ENCODE results near the gene GNAQ. TPM values are rescaled to one million over a fixed set of nuclear protein-coding genes. Genes with fewer than 3 reads are reported as not detected.

GNAQ gene
- total and polyA plus RNA-seq, 2 donors (not counting 1 experiment from before 2014, with no cell fraction given), result 0.60 to 1.4 TPM

- H3K27ac ChIP-seq (ENCODE audit: low read length in 2 of 2), result no peak overlapping the region
- H3K9me3 ChIP-seq (ENCODE audit: control extremely low read depth in 1 of 3, control insufficient read depth in 2 of 3, insufficient read depth in 1 of 3, low read length in 2 of 3), result no peaks in the 10 kb centered on the region
- no peak overlapping the region for H2AFZ ChIP-seq (ENCODE audit: insufficient read depth, low read depth, low read length, poor library complexity, severe bottlenecking)
- no peaks in the 10 kb centered on the region for H3K27me3 ChIP-seq (replicated peaks in 1 of 4; ENCODE audit: control extremely low read depth in 1 of 4, control insufficient read depth in 3 of 4, insufficient read depth in 4 of 4, low read length in 3 of 4)
- no peaks in the 10 kb centered on the region for H3K4me1 ChIP-seq (ENCODE audit: control insufficient read depth in 2 of 2, insufficient read depth in 2 of 2, low read length in 2 of 2)
- no peaks in the 10 kb centered on the region for H3K79me2 ChIP-seq (ENCODE audit: control insufficient read depth, insufficient read depth, low read length)
- Mint-ChIP-seq H3K9me3 (ENCODE audit: insufficient read depth) (no peaks in the 10 kb centered on the region), H3K4me1 (no peaks in the 10 kb centered on the region), H3K27me3 (peaks cover 9% of the 10 kb centered on the region), H3K27ac (no peak overlapping the region), H3K4me3 (no peak overlapping the region)
- intact Hi-C loops (cut with micrococcal nuclease), result no loop called here
- ChIA-PET POLR2A (no interaction called here), CTCF (no interaction called here)
- ATAC-seq (ENCODE audit: low read depth) (no peak), DNase-seq (no peak)
- H4K20me1 ChIP-seq (ENCODE audit: control insufficient read depth, insufficient read depth, low read length, poor library complexity, severe bottlenecking), result no peaks in the 10 kb centered on the region
- TF ChIP-seq EZH2 (IDR thresholded peaks at IDR 0.05; ENCODE audit: borderline replicate concordance, insufficient read depth, low read depth, low read length, poor library complexity, severe bottlenecking) (no peak), CTCF (IDR thresholded peaks at IDR 0.05) (no peak)
- no peaks in the 10 kb centered on the region for H3K36me3 ChIP-seq (replicated peaks in 1 of 2; ENCODE audit: control extremely low read depth in 1 of 2, control insufficient read depth in 1 of 2, extremely low read depth in 1 of 2, insufficient read depth in 2 of 2, low read length in 1 of 2)
- H3K9ac ChIP-seq (ENCODE audit: low read length), result no peak overlapping the region
- no peak overlapping the region for H3K4me3 ChIP-seq (ENCODE audit: control extremely low read depth in 1 of 5, extremely low read depth in 1 of 5, insufficient read depth in 1 of 5, low read depth in 2 of 5, low read length in 4 of 5)
- WGBS (ENCODE audit: insufficient coverage), result 83% methylated on average over 3 of the region's 7 CpGs
- no peak overlapping the region for H3K4me2 ChIP-seq (replicated peaks; ENCODE audit: low read depth, low read length, poor library complexity, severe bottlenecking)
Measured at GRCh38 chr9:77817590-77818311, 213.9 kb downstream of the GNAQ start.

GRCh38 chr9:77816641-77817341 is 214.8 kb downstream of the GNAQ start:
- ChIA-PET CTCF (no interaction called here), POLR2A (no interaction called here)
- Histone ChIP-seq H3K4me1 (ENCODE audit: control insufficient read depth in 2 of 2, insufficient read depth in 2 of 2, low read length in 2 of 2) (no peaks in the 10 kb centered on the region), H4K20me1 (ENCODE audit: control insufficient read depth, insufficient read depth, low read length, poor library complexity, severe bottlenecking) (no peaks in the 10 kb centered on the region), H3K27ac (ENCODE audit: low read length in 2 of 2) (no peak overlapping the region), H2AFZ (ENCODE audit: insufficient read depth, low read depth, low read length, poor library complexity, severe bottlenecking) (no peak overlapping the region), H3K36me3 (replicated peaks in 1 of 2; ENCODE audit: control extremely low read depth in 1 of 2, control insufficient read depth in 1 of 2, extremely low read depth in 1 of 2, insufficient read depth in 2 of 2, low read length in 1 of 2) (no peaks in the 10 kb centered on the region), H3K9me3 (ENCODE audit: control extremely low read depth in 1 of 3, control insufficient read depth in 2 of 3, insufficient read depth in 1 of 3, low read length in 2 of 3) (no peaks in the 10 kb centered on the region), H3K79me2 (ENCODE audit: control insufficient read depth, insufficient read depth, low read length) (no peaks in the 10 kb centered on the region), H3K4me3 (ENCODE audit: control extremely low read depth in 1 of 5, extremely low read depth in 1 of 5, insufficient read depth in 1 of 5, low read depth in 2 of 5, low read length in 4 of 5) (no peak overlapping the region), H3K4me2 (replicated peaks; ENCODE audit: low read depth, low read length, poor library complexity, severe bottlenecking) (no peak overlapping the region), H3K9ac (ENCODE audit: low read length) (no peak overlapping the region), H3K27me3 (replicated peaks in 1 of 4; ENCODE audit: control extremely low read depth in 1 of 4, control insufficient read depth in 3 of 4, insufficient read depth in 4 of 4, low read length in 3 of 4) (no peaks in the 10 kb centered on the region)
- ATAC-seq (ENCODE audit: low read depth), result no peak
- TF ChIP-seq CTCF (IDR thresholded peaks at IDR 0.05), result no peak
- TF ChIP-seq EZH2 (IDR thresholded peaks at IDR 0.05; ENCODE audit: borderline replicate concordance, insufficient read depth, low read depth, low read length, poor library complexity, severe bottlenecking), result no peak
- H3K4me1 Mint-ChIP-seq, result no peaks in the 10 kb centered on the region
- intact Hi-C loops (cut with micrococcal nuclease), result no loop called here
- no peak overlapping the region for H3K4me3 Mint-ChIP-seq
- no peak for DNase-seq
- no peaks in the 10 kb centered on the region for H3K9me3 Mint-ChIP-seq (ENCODE audit: insufficient read depth)
- H3K27me3 Mint-ChIP-seq, result peaks cover 9% of the 10 kb centered on the region
- 94% methylated on average over 4 of the region's 6 CpGs for WGBS (ENCODE audit: insufficient coverage)
- no peak overlapping the region for H3K27ac Mint-ChIP-seq

All from B cell (primary cell).